Keratinocyte (primary cell): Measurements from ENCODE around the gene CSTB. TPM values are rescaled to one million over a fixed set of nuclear protein-coding genes. Genes with fewer than 3 reads are reported as not detected.

Experiments used
- DNase-seq: peaks from one replicate; pipeline ENCODE4 v3.0.0-alpha.2; 2011; ENCODE audit warnings: low read depth, missing footprints, low spot score
- FAIRE-seq: peaks from 2 replicates; lab custom pipeline; 2011; peaks lifted over from hg19 to GRCh38; lab: Jason Lieb, UNC
- H2AFZ ChIP-seq: 2 replicates; pipeline ENCODE4 v1.6.0; 2012; ENCODE audit warnings: low read length, control low read depth, inconsistent platforms; ENCODE audit not compliant: control insufficient read depth
- H3K27ac ChIP-seq: 2 replicates; pipeline ENCODE4 v1.5.1; 2011; ENCODE audit warnings: low read length; ENCODE audit not compliant: control insufficient read depth, insufficient read depth
- H3K27me3 ChIP-seq: 3 replicates; pipeline ENCODE4 v1.6.0; 2011; ENCODE audit warnings: low read length; ENCODE audit not compliant: control insufficient read depth, insufficient read depth; ENCODE audit errors: extremely low read depth
- H3K36me3 ChIP-seq, 2 experiments: 2 replicates in 1 of 2; 3 replicates in 1 of 2; pipeline ENCODE4 v1.5.1; 2011; ENCODE audit warnings: low read length in 2 of 2, mild to moderate bottlenecking in 1 of 2; ENCODE audit not compliant: control insufficient read depth in 2 of 2, insufficient read depth in 2 of 2; ENCODE audit errors: extremely low read depth in 1 of 2
- H3K4me1 ChIP-seq: 3 replicates; pipeline ENCODE4 v1.5.1; 2011; ENCODE audit warnings: low read length; ENCODE audit not compliant: control insufficient read depth, insufficient read depth; ENCODE audit errors: extremely low read depth
- H3K4me2 ChIP-seq: 3 replicates; pipeline ENCODE4 v1.6.0; 2011; ENCODE audit warnings: low read depth, low read length; ENCODE audit not compliant: control insufficient read depth, insufficient read depth; ENCODE audit errors: extremely low read depth
- H3K4me3 ChIP-seq, 3 experiments: fragments of 200-600 bp in 1 of 3; sonication (generic) in 1 of 3; 2 replicates in 2 of 3; 3 replicates in 1 of 3; pipeline ENCODE4 v1.5.1; 2011 to 2016; ENCODE audit warnings: low read length in 3 of 3, mild to moderate bottlenecking in 3 of 3, control low read depth in 2 of 3, inconsistent platforms in 1 of 3, low read depth in 1 of 3, mixed read lengths in 1 of 3, mixed run types in 1 of 3, moderate library complexity in 1 of 3; ENCODE audit not compliant: control insufficient read depth in 2 of 3, insufficient read depth in 2 of 3; ENCODE audit errors: extremely low read depth in 1 of 3
- H3K79me2 ChIP-seq: 2 replicates; pipeline ENCODE4 v1.6.0; 2012; ENCODE audit warnings: low read length; ENCODE audit not compliant: control insufficient read depth, insufficient read depth
- H3K9ac ChIP-seq: 3 replicates; pipeline ENCODE4 v1.6.0; 2011; ENCODE audit warnings: low read length; ENCODE audit not compliant: control insufficient read depth, insufficient read depth; ENCODE audit errors: extremely low read depth
- H3K9me1 ChIP-seq: 3 replicates; pipeline ENCODE4 v1.6.0; 2011; ENCODE audit warnings: low read length; ENCODE audit not compliant: control insufficient read depth, insufficient read depth; ENCODE audit errors: extremely low read depth
- H3K9me3 ChIP-seq: 2 replicates; pipeline ENCODE4 v1.5.1; 2012; ENCODE audit warnings: low read depth, low read length; ENCODE audit not compliant: control insufficient read depth
- H4K20me1 ChIP-seq: 3 replicates; pipeline ENCODE4 v1.6.0; 2011; ENCODE audit warnings: low read length; ENCODE audit not compliant: control insufficient read depth, insufficient read depth; ENCODE audit errors: extremely low read depth
- CTCF ChIP-seq, 3 experiments: IDR thresholded peaks in 1 of 3; conservative IDR thresholded peaks in 1 of 3; optimal IDR thresholded peaks in 1 of 3; 2 replicates in 2 of 3; 3 replicates in 1 of 3; pipeline versions ENCODE3 to v1.5.1; 2011; ENCODE audit warnings: low read length in 3 of 3, mild to moderate bottlenecking in 3 of 3, moderate library complexity in 2 of 3, control low read depth in 1 of 3, inconsistent platforms in 1 of 3; ENCODE audit not compliant: insufficient read depth in 2 of 3; ENCODE audit errors: extremely low read depth in 1 of 3
- EZH2 ChIP-seq: IDR thresholded peaks from one replicate; pipeline ENCODE4 v1.6.1; 2012; ENCODE audit warnings: inconsistent platforms, mild to moderate bottlenecking, low read length, moderate library complexity
- dilution Hi-C: fragments of 300-500 bp; cut with MboI; formaldehyde crosslinking; loops from one replicate; pipeline ENCODE4 v1.7.0; 2020; ENCODE audit warnings: low sequenced_read_pairs; ENCODE audit not compliant: extremely low pct_ligation_motif_present
- polyA plus RNA-seq, 5 experiments: library from polyadenylated mRNA; depleted of rRNA in 3 of 5; stranded (reverse) in 3 of 5; stranded (forward) in 1 of 5; unstranded in 1 of 5; fragments of >200 nt; gene quantifications; 1 replicate in 1 of 5; 2 replicates in 3 of 5; 3 replicates in 1 of 5; pipeline versions ENCODE4 v1.2.1 to v1.2.3, GENCODE V29; 2011 to 2012; ENCODE audit warnings: missing spikeins in 2 of 5, low read depth in 1 of 5, low replicate concordance in 1 of 5

CSTB gene
- polyA plus RNA-seq, 1 donor (not counting 4 experiments of a cell fraction or from before 2014, with no cell fraction given) = 126 TPM

- H3K27ac ChIP-seq = no peak overlapping the region
- no peak overlapping the region for H3K9ac ChIP-seq
- H3K4me1 ChIP-seq = no peaks in the 10 kb centered on the region
- peaks cover 49 to 65% of the 10 kb centered on the region in 2 experiments for H3K36me3 ChIP-seq
- H3K4me2 ChIP-seq = no peak overlapping the region
- no peak for TF ChIP-seq EZH2
- TF ChIP-seq CTCF (optimal IDR thresholded peaks at IDR 0.05 in 1 of 3, IDR thresholded peaks at IDR 0.05 in 1 of 3, conservative IDR thresholded peaks at IDR 0.05 in 1 of 3; ENCODE audit: extremely low read depth in 1 of 3, insufficient read depth in 2 of 3, low read length in 3 of 3) = no peak
- H3K4me3 ChIP-seq = no peak overlapping the region
- no peaks in the 10 kb centered on the region for H3K9me3 ChIP-seq
- no peaks in the 10 kb centered on the region for H3K9me1 ChIP-seq
- DNase-seq = no peak
- FAIRE-seq = no peak
- no peaks in the 10 kb centered on the region for H4K20me1 ChIP-seq
- dilution Hi-C loops = no loop called here
- no peak overlapping the region for H2AFZ ChIP-seq
- H3K79me2 ChIP-seq = no peaks in the 10 kb centered on the region
- H3K27me3 ChIP-seq = no peaks in the 10 kb centered on the region
These were observed 22.7 kb downstream of the CSTB start for GRCh38 chr21:43753439-43753799.

- Histone ChIP-seq H3K27me3 (no peaks in the 10 kb centered on the region), H3K79me2 (no peaks in the 10 kb centered on the region), H3K4me2 (no peak overlapping the region), H4K20me1 (no peaks in the 10 kb centered on the region), H2AFZ (no peak overlapping the region), H3K4me3 (no peak overlapping the region), H3K27ac (no peak overlapping the region), H3K36me3 (peaks cover 45 to 62% of the 10 kb centered on the region in 2 experiments), H3K9ac (no peak overlapping the region), H3K4me1 (no peaks in the 10 kb centered on the region), H3K9me3 (no peaks in the 10 kb centered on the region), H3K9me1 (no peaks in the 10 kb centered on the region)
- dilution Hi-C loops = no loop called here
- FAIRE-seq (no peak), DNase-seq (no peak)
- no peak for TF ChIP-seq EZH2
- TF ChIP-seq CTCF (optimal IDR thresholded peaks at IDR 0.05 in 1 of 3, IDR thresholded peaks at IDR 0.05 in 1 of 3, conservative IDR thresholded peaks at IDR 0.05 in 1 of 3; ENCODE audit: extremely low read depth in 1 of 3, insufficient read depth in 2 of 3, low read length in 3 of 3) = no peak
These were observed 23.2 kb downstream of the CSTB start for GRCh38 chr21:43752758-43753438.
